Stimulated activated effector memory CD8-positive, alpha-beta T cell treated with anti-CD3 and anti-CD28 coated beads, Interleukin-12 subunit alpha, Interleukin-12 subunit beta, amount 100 ng/mL, for 72 hours (primary cell): ENCODE data around the gene PGAM5.

ENCODE experiments used
- ATAC-seq: fragments of 150-1000 bp; cut with Tn5 transposase; 2 replicates; pipeline ENCODE4 v1.10.0; 2021
- DNase-seq, 2 donors: peaks; one replicate each; pipeline ENCODE4 v3.0.0; 2021 to 2022; ENCODE audit warnings: low spot score in 2 of 2
- H3K27ac Mint-ChIP-seq: one replicate; pipeline ENCODE4 v1.8.0; 2022; ENCODE audit warnings: mild to moderate bottlenecking, mixed read lengths
- H3K36me3 Mint-ChIP-seq: one replicate; pipeline ENCODE4 v1.8.0; 2022; ENCODE audit warnings: mild to moderate bottlenecking, mixed read lengths
- H3K4me1 Mint-ChIP-seq: one replicate; pipeline ENCODE4 v1.8.0; 2022; ENCODE audit warnings: mixed read lengths
- H3K4me3 Mint-ChIP-seq: one replicate; pipeline ENCODE4 v1.8.0; 2022; ENCODE audit warnings: mild to moderate bottlenecking, mixed read lengths
- H3K9me3 Mint-ChIP-seq: one replicate; pipeline ENCODE4 v1.8.0; 2022; ENCODE audit warnings: mixed read lengths

The PGAM5 gene

DNA sequence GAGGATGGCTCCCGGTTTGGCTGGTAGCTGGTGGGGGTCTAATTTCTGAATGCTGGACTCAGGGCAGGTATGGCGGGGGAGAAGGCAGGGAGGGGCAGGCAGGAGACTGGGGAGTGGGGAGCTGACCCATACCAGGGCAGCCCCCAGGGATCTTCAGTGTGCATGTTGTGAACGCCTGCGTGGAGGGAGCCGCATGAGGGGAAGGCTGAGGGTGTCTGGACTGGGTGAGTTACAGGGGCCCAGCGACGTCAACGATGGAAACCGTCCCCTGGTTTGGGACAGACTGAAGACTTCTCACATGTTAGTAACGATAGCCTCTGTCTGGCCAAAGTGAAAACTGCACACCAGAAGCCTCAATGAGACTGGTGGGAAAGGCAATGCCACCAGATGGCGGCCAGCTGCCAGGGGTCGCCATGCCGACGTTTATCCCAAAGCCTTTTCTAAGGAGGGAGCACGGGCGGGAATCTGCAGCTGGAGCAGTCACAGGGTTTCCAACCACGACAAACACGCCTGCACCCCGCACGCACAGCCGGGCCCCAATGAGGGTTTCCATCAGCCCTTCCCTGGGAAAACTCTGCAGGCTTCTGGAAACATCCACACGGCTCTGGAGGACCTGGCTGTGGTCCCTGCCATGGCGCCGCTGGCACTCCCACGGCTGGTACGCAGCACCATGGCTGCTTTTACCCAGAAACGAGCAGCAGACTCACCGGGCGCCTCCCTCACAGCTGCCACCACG is 14.0 kb downstream of the PGAM5 start:
- H3K9me3 Mint-ChIP-seq: no peaks in the 10 kb centered on the region
- ATAC-seq (no peak), DNase-seq (no peak)
- peaks cover 100% of the 10 kb centered on the region for H3K36me3 Mint-ChIP-seq
- H3K27ac Mint-ChIP-seq: peak overlapping the region; percentile 23
- H3K4me3 Mint-ChIP-seq: no peak overlapping the region
- peaks cover 7% of the 10 kb centered on the region for H3K4me1 Mint-ChIP-seq

DNA sequence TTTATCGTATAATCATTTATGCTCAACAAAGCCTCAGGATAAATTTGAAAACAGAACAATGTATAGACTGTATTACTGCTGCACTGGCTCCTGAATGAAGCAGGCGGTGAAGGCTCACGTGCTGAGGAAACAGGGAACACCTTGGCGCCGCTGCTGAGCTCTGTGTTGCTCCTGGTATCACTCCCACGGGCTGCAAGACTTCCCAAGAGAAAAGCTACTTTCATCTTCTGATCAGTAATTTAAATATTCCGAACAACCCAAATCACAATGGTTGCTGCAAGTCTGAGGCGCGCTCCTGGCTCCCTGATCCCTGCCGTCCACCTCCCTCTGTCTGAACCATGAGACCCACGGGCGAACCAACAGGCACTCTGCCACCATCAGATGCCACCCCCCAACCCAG is 15.7 kb downstream of the PGAM5 start:
- Mint-ChIP-seq H3K36me3 (peaks cover 100% of the 10 kb centered on the region), H3K4me3 (no peak overlapping the region), H3K9me3 (no peaks in the 10 kb centered on the region), H3K27ac (peak overlapping the region; percentile 50), H3K4me1 (peaks cover 14% of the 10 kb centered on the region)
- DNase-seq (no peak), ATAC-seq (no peak)

DNA sequence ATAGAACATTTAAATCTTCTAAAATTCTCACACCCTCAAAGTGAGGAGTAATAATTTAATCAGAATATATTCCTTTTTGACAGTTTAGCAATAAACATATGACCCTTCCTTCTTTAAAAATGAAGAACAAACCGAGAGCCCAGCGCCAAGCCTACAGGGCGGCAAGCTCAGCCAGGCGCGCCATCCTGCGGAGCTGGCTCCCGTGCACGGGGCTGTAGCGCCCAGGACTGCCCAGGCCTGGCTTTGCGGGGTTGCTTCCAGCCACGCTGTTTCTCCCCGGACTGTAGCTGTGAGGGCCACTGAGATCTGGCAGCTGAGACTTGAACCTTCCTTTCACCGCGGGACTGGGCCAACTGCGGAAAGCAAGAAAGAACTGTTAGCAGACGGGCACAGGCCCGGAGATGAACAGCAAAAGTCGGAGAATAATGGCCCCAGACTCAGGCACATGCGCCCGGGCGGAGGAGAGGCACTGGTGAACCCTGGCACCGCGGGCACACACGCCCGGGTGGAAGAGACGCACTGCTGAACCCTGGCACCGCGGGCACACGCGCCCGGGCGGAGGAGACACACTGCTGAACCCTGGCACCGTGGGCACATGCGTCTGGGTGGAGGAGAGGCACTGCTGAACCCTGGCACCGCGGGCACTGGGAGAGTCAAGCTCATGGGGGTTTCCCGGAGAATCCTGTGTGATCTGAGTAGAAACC is 16.6 kb downstream of the PGAM5 start:
- Mint-ChIP-seq H3K36me3 (peaks cover 100% of the 10 kb centered on the region), H3K4me1 (peaks cover 19% of the 10 kb centered on the region), H3K4me3 (no peak overlapping the region), H3K9me3 (no peaks in the 10 kb centered on the region), H3K27ac (peak overlapping the region; percentile 50)
- DNase-seq: no peak
- peak; percentile 22 for ATAC-seq

DNA sequence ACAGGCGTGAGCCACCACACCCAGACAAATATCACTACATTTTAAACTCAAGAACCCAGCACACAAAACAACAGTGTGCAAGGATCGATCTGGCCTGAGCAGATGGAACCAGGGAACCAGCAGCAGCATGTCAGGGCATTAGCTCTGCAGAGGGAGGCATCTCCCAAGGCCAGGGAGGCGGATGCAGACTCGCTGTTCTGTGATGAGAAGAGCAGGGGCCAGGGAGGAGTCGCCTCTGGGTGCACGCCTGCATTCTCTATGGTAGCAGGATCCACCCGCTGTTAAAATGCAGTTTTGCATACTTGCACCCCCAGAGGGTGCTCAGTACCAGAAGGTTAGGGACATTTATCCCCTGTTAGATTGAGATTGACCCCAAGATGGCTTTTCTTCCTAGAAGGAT is 17.9 kb downstream of the PGAM5 start:
- no peak for ATAC-seq
- H3K9me3 Mint-ChIP-seq: no peaks in the 10 kb centered on the region
- H3K36me3 Mint-ChIP-seq: peaks cover 100% of the 10 kb centered on the region
- no peak for DNase-seq
- no peak overlapping the region for H3K4me3 Mint-ChIP-seq
- peak overlapping the region; percentile 52 for H3K27ac Mint-ChIP-seq
- peaks cover 16% of the 10 kb centered on the region for H3K4me1 Mint-ChIP-seq

DNA sequence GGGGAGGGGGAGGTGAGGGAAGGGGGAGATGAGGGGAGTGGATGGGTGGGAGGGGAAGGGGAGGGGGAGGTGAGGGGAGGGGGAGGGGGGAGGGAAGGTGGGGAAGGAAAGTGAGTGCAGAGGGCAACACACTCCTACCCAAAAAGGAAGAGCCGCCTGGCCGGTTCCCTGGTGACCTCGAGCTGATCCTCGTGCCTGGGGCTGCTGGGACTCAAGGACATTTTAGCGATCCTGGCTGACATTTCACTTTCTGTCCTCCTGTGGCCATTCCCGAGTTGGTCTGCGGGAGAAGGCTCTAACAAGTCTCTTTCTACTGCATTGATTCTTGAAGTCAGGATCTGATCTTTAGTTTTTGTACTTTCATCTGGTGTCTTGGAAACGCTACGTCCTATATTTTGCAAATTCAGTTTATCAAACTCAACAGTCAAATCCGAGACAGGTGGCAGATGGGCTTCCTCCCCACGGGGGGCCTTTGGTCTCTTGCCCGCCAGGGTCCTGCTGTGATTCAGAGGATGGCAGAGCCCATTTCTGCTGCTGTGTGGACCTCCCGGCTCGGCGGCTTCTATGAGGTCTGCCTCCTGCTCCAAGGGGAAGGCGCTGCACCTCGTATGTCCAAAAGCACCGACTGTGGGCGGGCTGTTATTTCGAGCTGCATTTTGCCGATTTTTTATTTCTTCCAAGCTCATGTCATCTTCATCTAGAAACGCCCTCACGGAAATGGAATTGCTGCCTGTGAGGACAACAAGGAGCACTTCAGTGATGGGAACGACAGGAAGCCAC is 19.1 kb downstream of the PGAM5 start:
- ATAC-seq: no peak
- DNase-seq: no peak
- H3K27ac Mint-ChIP-seq: peak overlapping the region; percentile 89
- H3K9me3 Mint-ChIP-seq: no peaks in the 10 kb centered on the region
- peaks cover 100% of the 10 kb centered on the region for H3K36me3 Mint-ChIP-seq
- no peak overlapping the region for H3K4me3 Mint-ChIP-seq
- H3K4me1 Mint-ChIP-seq: peaks cover 14% of the 10 kb centered on the region

DNA sequence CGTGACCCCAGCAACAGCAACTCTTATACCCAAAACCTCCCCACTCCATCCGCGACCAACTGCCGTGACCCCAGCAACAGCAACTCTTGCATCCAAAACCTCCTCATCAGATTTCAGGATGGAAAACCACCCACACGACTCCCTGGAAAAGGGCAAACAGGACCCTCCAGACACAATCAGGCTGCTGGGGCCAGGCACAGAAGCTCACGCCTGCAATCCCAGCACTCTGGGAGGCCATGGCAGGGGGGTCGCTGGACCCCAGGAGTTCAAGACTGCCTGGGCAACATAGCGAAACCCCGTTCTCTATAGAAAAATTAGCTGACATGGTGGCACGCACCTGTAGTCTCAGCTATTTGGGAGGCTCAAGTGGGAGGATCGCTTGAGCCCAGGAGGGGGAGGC is 19.7 kb downstream of the PGAM5 start:
- DNase-seq (no peak), ATAC-seq (peak; percentile 19)
- H3K4me3 Mint-ChIP-seq: no peak overlapping the region
- peaks cover 100% of the 10 kb centered on the region for H3K36me3 Mint-ChIP-seq
- no peaks in the 10 kb centered on the region for H3K9me3 Mint-ChIP-seq
- peak overlapping the region; percentile 89 for H3K27ac Mint-ChIP-seq
- H3K4me1 Mint-ChIP-seq: peaks cover 14% of the 10 kb centered on the region

DNA sequence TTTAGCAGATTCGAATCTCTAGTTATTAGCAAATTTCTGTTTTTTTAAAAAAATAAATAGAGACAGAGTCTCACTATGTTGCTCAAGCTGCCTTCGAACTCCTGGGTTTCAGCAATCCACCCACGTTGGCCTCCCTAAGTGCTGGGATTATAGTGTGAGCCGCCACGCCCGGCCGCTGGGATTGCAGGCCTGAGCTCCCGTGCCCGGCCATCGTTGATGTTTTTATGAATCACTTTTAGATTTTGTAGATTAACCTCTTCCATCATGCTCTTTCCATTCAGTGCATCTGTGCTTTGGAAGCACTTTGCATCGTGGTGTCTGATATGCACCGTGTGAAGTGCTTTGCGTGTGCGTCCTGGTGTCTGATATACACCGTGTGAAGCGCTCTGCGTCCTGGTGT is 20.9 kb downstream of the PGAM5 start:
- Mint-ChIP-seq H3K4me3 (no peak overlapping the region), H3K36me3 (peaks cover 100% of the 10 kb centered on the region), H3K9me3 (no peaks in the 10 kb centered on the region), H3K27ac (no peak overlapping the region), H3K4me1 (peaks cover 14% of the 10 kb centered on the region)
- ATAC-seq: no peak
- no peak for DNase-seq

DNA sequence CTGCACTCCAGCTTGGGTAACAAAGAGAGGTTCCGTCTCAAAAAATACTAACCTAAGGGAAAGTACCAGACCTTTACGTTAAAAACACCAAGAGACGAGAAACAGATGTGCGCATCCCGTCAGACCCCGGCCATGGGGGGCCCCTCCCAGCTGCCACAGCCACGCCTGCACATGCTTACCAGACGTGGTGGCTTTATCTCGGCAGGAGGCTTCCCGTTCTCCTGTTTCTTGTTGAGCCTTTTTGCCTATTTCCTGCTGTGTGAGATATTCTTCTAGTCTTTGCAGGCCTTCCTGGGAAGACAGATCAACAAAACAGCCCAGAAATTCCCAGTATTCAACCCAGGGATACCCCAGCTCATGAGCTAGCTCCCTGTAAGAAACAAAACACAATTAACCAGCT is 23.6 kb downstream of the PGAM5 start:
- H3K4me3 Mint-ChIP-seq: no peak overlapping the region
- H3K4me1 Mint-ChIP-seq: peaks cover 14% of the 10 kb centered on the region
- no peaks in the 10 kb centered on the region for H3K9me3 Mint-ChIP-seq
- H3K36me3 Mint-ChIP-seq: peaks cover 100% of the 10 kb centered on the region
- DNase-seq (no peak), ATAC-seq (no peak)
- peak overlapping the region; percentile 67 for H3K27ac Mint-ChIP-seq

DNA sequence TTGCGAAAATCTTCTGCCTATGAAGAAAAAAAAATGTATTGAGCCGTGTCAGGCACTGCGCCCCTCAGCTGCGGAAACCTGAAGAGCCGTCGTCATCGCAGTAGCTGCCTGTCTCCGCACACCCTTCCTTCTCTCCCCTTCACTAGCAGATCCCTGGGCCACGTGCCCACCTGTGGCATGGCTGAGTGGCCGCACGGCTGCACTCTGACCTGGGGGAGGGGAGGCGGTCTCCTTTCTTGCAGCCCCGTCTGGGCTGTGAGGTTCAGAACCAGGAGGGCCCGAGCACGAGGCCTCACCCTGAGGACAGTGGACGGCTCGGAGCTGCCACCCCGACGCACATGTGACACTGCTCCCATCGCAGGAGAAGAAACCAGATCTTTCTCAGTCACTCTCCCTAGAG is 24.9 kb downstream of the PGAM5 start:
- no peaks in the 10 kb centered on the region for H3K9me3 Mint-ChIP-seq
- DNase-seq (no peak), ATAC-seq (no peak)
- H3K27ac Mint-ChIP-seq: no peak overlapping the region
- peaks cover 5% of the 10 kb centered on the region for H3K4me1 Mint-ChIP-seq
- H3K4me3 Mint-ChIP-seq: no peak overlapping the region
- H3K36me3 Mint-ChIP-seq: peaks cover 100% of the 10 kb centered on the region

DNA sequence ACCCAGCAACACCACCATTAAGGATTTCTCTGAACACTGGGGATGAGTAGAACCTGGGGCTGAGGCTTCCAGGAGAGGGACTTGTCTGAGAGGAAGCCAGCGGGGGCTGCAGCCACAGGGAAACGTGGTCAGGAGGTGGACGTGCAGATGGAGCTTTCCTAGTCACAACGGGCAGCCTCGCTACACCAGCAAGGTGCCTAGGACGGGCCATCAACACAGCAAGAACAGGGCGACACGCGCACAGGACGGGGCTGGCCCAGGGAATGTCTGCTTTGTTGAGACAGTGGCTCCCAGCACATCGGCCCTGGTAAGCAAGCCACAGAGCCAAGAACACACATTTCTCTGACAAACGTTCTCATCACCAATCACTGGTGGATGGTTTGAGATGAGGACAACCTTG is 25.7 kb downstream of the PGAM5 start:
- Mint-ChIP-seq H3K4me1 (peaks cover 5% of the 10 kb centered on the region), H3K36me3 (peaks cover 100% of the 10 kb centered on the region), H3K4me3 (no peak overlapping the region), H3K27ac (no peak overlapping the region), H3K9me3 (no peaks in the 10 kb centered on the region)
- no peak for ATAC-seq
- DNase-seq: no peak

DNA sequence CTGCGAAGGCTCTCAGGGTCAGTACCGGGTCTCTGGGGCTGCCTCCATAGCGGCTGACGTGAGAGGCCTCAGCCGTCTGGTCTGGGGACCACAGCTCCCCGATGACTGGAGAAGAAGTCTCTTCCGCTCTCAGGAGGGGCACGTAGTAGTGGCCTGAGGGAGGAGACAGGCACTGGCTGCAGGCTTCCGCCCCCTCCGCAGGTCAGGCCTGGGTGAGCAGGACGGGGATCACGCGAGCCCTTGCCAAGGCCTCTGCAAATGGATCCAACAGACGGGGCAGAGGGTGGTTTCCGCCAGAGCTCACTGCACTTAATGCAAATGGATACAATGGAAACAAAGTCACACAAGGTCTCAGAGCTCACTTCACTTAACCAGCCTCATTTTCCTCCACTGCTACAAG is 26.3 kb downstream of the PGAM5 start:
- Mint-ChIP-seq H3K27ac (no peak overlapping the region), H3K4me1 (peaks cover under 1% of the 10 kb centered on the region), H3K4me3 (no peak overlapping the region), H3K36me3 (peaks cover 100% of the 10 kb centered on the region), H3K9me3 (no peaks in the 10 kb centered on the region)
- DNase-seq (no peak), ATAC-seq (no peak)

DNA sequence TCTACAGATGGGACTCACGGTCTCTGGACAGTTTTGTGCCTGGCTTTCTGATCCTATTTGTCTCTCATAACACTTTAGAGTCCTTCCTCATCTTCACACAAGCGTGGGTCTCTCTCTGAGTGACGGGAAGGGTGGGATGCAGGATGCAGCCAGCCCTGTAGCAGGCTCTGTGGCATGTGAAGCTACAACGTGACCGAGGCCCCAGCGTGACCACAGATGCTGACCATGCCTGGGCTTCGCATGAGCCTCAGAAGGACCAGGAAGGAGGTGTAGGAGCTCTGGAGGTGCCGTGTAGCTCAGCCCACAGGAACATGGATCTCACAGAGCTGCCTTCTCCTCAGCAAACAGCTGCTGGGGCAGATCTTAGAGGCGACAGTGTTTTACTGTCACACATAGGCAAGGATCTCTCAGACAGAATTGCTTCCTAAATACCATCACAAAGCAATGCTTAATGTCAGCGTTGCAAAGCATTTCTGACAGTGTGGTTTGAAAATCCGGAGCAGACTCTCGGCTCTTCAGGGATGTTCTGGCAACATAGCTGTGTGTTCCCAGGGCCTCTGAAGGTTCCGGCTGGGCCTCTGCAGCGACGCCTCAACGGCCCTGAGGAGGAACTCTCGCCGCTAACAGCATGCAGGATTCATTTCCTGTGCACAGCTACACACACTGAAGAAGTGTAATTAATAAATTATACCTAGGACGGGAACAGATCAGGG is 29.1 kb downstream of the PGAM5 start:
- H3K36me3 Mint-ChIP-seq: peaks cover 100% of the 10 kb centered on the region
- H3K4me1 Mint-ChIP-seq: peaks cover 18% of the 10 kb centered on the region
- DNase-seq (no peak), ATAC-seq (no peak)
- H3K27ac Mint-ChIP-seq: peak overlapping the region; percentile 48
- no peak overlapping the region for H3K4me3 Mint-ChIP-seq
- no peaks in the 10 kb centered on the region for H3K9me3 Mint-ChIP-seq

DNA sequence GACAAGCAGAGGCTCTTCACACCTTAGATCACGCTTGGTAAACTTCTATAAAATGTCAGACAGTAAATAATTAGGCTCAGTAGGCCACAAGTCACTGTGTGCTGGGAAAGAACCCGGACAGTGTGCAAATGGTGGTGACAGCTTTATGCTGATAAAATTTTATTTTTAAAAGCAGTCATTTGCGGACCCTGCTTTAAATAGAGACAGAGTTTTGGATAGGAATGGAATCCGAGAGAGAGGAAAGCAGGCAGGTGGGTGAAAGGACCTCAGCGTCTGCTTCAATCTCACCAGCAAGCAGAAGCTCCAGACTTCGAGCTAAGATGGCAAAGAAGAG is 29.6 kb downstream of the PGAM5 start:
- DNase-seq (no peak), ATAC-seq (no peak)
- Mint-ChIP-seq H3K36me3 (peaks cover 100% of the 10 kb centered on the region), H3K27ac (peak overlapping the region; percentile 48), H3K9me3 (no peaks in the 10 kb centered on the region), H3K4me3 (no peak overlapping the region), H3K4me1 (peaks cover 23% of the 10 kb centered on the region)

DNA sequence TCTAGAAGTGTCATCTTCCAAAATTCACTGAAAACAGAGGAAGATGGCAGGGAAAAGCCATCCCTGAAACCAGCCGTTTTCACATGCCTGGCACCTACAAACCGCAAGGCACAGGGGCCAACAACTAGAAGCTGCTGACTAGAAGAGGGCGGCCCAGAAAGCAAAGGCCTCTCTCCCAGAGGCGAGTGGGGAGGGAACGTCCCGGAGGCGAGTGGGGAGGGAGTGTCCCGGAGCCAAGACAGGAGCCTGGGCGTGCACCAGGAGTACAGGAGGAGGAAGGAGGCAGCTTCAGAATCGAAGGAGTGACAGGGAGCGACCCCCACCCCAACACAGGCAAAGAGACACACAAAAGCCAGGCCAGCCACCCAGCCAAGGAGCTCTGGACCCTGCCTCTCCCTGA is 30.0 kb downstream of the PGAM5 start:
- DNase-seq (no peak), ATAC-seq (no peak)
- H3K4me3 Mint-ChIP-seq: no peak overlapping the region
- H3K27ac Mint-ChIP-seq: peak overlapping the region; percentile 48
- no peaks in the 10 kb centered on the region for H3K9me3 Mint-ChIP-seq
- H3K36me3 Mint-ChIP-seq: peaks cover 100% of the 10 kb centered on the region
- H3K4me1 Mint-ChIP-seq: peaks cover 23% of the 10 kb centered on the region

DNA sequence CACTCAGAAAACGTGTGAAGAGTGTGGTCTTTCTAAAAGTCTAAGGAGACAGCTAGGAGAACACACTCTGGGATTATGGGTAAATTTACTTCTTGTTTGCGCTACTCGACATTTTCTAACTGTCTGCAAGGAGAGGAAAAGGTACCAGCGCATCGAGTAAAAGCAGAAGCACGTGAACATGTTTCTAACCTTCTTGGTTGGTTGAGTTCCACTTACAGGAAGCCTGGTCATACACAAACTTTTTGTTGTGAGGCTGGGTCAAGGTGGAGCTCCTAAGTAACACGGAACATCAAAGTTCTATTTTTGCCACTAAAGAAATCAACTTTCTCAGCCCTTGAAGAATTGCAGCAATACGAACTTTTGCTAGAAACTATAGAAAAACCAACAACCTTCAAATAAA is 31.0 kb downstream of the PGAM5 start:
- H3K4me3 Mint-ChIP-seq: no peak overlapping the region
- peaks cover 23% of the 10 kb centered on the region for H3K4me1 Mint-ChIP-seq

More for the DNA sequence above, 31.0 kb downstream of the PGAM5 start:
- Mint-ChIP-seq H3K9me3 (no peaks in the 10 kb centered on the region), H3K36me3 (peaks cover 100% of the 10 kb centered on the region), H3K27ac (no peak overlapping the region)
- no peak for ATAC-seq
- DNase-seq: no peak
